HG03064 (cell line): ENCODE measurements around the gene LIM2.

Experiments used
- ATAC-seq: cut with Tn5 transposase; IDR thresholded peaks from one replicate; pipeline ENCODE4 v1.9.1; 2021; ENCODE audit warnings: low read depth; ENCODE audit not compliant: unreplicated experiment

The LIM2 gene

DNA sequence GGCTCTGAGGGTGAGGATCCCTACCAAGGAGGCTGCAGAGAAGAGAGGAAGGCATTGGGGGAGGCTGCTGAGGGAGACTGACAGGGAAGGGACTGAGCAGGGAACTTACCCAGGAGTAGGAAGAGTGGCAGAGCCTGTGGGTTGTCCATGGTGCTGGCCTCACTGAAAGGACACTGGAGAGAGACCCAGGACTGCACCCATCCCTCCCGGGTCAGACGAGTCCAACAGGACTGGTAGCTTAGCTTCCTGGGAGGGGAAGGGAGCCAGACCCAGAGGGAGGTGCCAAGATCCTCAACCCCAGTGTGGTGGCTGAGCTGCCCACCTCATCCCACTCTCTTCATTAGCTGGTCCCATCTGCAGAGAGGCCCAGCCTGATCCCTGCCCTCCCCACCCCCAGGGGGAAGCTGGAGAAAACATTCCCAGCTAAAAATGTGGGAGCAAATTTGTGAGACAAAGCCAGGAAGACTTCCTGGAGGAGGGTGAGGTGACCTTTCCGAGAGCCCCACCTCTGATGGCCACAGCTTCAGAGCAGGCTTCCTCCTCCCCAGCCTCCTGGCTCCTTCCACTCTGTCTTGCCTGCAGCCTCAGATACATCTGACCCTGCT, 45.7 kb downstream of the LIM2 start, which contains the start of gene VSIG10L:
Gene VSIG10L, minus strand, starts transcription at position 164 of the 605 bp plus-strand sequence. Its CDS starts 15 bp downstream, at position 149.
- no peak for ATAC-seq

- ATAC-seq: no peak
Observed at GRCh38 chr19:51341066-51341465, 46.7 kb downstream of the LIM2 start.

GRCh38 chr19:51339687-51340656, 47.8 kb downstream of the LIM2 start:
- no peak for ATAC-seq

- no peak for ATAC-seq
Observed at GRCh38 chr19:51339313-51339686, 48.5 kb downstream of the LIM2 start.

DNA sequence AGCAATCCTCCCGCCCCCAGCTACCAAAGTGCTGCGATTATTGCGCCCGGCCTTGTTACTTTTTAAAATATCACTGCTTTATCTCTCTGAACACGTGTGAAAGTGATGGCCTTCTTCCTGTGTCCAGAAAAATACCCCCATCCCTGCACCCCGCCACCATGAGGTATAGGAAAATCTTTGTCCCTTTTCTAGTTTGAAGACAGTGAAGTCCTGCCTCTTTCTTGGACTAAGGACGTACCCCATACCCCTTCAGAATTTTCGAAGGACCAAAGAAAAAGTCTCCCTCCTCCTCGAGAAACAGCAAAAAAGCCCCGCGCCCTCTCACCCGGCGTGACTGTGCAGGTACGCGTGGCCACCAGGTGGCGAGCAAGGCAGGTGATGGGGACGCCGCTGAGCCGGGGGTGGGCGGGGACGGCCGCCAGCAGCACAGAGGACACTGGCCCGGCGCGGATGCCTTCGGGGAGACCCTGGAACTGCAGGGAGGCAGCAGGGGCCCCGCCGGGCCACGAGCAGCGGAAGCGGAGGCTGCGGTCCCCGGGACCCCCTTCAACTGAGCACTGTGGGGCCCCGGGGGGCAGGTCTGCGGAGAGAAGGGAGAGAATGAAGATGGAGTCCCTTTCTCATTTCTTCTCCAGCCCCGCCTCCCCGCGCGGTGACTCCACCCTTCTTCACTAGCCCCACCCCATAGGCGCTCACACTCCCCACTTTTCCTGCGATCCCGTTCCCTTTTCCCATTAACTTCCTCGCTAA, 49.0 kb downstream of the LIM2 start:
- no peak for ATAC-seq

GRCh38 chr19:51337861-51338562, 49.8 kb downstream of the LIM2 start:
- ATAC-seq: no peak

DNA sequence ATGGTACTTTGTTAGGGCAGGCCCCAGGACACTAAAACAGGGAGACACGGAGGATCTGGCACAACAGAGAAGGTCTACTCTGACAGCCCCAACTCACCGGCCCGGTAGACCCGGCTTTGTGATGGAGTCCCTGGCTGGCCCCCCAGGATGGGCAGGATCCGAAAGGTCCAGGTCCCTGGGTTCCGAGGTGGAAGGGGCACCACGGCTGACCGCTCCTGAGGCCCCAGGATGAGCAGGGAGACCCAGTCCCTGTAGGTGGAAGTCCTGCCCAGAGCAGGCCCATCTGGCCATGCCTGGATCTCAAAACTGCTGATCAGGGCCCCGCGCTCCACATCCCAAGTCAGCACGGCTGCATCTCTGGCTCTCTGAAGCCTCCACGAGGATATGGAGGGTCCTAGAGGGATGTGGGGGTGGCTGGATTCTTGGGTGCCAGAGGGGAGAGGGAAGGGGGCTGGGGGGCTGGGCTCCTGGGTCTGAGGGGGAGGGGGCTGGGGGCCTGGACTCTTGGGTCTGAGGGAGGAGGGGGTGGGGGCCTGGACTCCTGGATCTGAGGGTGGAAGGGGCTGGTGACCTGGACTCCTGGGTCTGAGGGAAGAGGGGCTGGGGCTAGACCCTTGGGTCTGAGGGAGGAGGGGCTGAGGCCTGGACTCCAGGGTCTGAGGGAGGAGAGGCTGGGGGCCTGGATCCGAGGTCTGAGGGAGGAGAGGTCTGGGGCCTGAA, 50.5 kb downstream of the LIM2 start:
- no peak for ATAC-seq

GRCh38 chr19:51333836-51334460, 53.8 kb downstream of the LIM2 start:
- no peak for ATAC-seq

DNA sequence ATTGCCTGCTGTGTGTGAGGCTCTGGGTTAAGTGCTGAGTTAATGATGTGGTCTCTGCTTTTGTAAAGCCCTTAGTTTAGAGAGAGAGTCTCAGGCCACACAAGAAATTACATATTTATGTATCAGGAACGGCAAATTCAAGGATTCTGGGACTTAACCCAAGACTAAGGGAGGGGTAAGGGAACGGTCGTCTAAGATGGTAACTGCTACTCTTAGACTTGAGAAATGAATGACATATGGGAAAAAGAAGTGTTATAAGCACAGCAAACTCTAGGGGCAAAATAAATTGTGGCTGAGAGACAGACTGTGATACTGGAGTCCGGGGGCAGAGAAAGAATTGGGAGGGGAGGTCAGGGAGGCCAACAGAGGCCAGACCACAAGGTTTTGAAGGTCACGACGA, 56.1 kb downstream of the LIM2 start:
- no peak for ATAC-seq

- no peak for ATAC-seq
Observed at GRCh38 chr19:51331193-51331592, 56.6 kb downstream of the LIM2 start.

DNA sequence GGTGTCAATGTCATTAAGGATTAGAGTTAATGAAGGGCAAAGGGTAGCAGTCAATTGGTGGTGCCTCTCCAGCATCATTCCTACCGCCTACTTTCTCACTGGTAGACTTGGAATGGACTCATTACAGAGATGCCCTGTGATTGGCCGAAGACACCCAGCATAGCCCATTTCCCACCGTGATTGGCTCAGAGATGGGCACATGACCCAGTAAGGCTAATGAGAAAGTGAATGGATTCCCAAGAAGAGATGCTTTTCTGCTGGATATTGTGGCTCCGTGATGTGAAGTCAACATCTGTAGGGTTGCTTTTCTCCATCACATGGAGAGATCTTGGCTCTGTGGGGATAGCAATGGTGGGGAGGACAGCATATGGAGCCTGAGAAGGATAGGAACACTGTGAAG, 57.4 kb downstream of the LIM2 start:
- ATAC-seq: no peak
